HG03135 (cell line): ENCODE measurements around the gene MACROD2.

ENCODE experiments used
- ATAC-seq: cut with Tn5 transposase; IDR thresholded peaks from one replicate; pipeline ENCODE4 v1.9.1; 2021; ENCODE audit warnings: mild to moderate bottlenecking, moderate library complexity; ENCODE audit not compliant: unreplicated experiment

The MACROD2 gene

GRCh38 chr20:14838663-14839628 is 843.6 kb downstream of the MACROD2 start:
- peak; percentile 66 for ATAC-seq

GRCh38 chr20:14845199-14846160 is 850.2 kb downstream of the MACROD2 start:
- ATAC-seq: no peak

- ATAC-seq: no peak
These were observed 853.5 kb downstream of the MACROD2 start for GRCh38 chr20:14848806-14849205.

GRCh38 chr20:14853079-14853478 is 857.8 kb downstream of the MACROD2 start:
- ATAC-seq: no peak

GRCh38 chr20:14855171-14855570 is 859.9 kb downstream of the MACROD2 start:
- no peak for ATAC-seq

- ATAC-seq: no peak
These were observed 864.3 kb downstream of the MACROD2 start for GRCh38 chr20:14859627-14860026.

- no peak for ATAC-seq
These were observed 865.1 kb downstream of the MACROD2 start for GRCh38 chr20:14860410-14860814.

- no peak for ATAC-seq
These were observed 865.8 kb downstream of the MACROD2 start for GRCh38 chr20:14861028-14861699.

- ATAC-seq: no peak
These were observed 869.9 kb downstream of the MACROD2 start for GRCh38 chr20:14865169-14865568.

- no peak for ATAC-seq
These were observed 870.4 kb downstream of the MACROD2 start for GRCh38 chr20:14865731-14866130.

- no peak for ATAC-seq
These were observed 871.7 kb downstream of the MACROD2 start for GRCh38 chr20:14866841-14867514.

- no peak for ATAC-seq
These were observed 882.1 kb downstream of the MACROD2 start for GRCh38 chr20:14877301-14878028.

GRCh38 chr20:14878676-14879019 is 883.3 kb downstream of the MACROD2 start:
- ATAC-seq: no peak

GRCh38 chr20:14879020-14879697 is 883.8 kb downstream of the MACROD2 start:
- no peak for ATAC-seq

- ATAC-seq: no peak
These were observed 884.5 kb downstream of the MACROD2 start for GRCh38 chr20:14879839-14880238.

- no peak for ATAC-seq
These were observed 886.2 kb downstream of the MACROD2 start for GRCh38 chr20:14881518-14881917.

GRCh38 chr20:14882157-14882556 is 886.8 kb downstream of the MACROD2 start:
- ATAC-seq: no peak

- ATAC-seq: no peak
These were observed 887.5 kb downstream of the MACROD2 start for GRCh38 chr20:14882846-14883245.

- ATAC-seq: no peak
These were observed 888.0 kb downstream of the MACROD2 start for GRCh38 chr20:14883324-14883723.
